ENCODE results near the gene TMEM245. TPM values are rescaled to one million over a fixed set of nuclear protein-coding genes. Genes with fewer than 3 reads are reported as not detected.
A peak's percentile ranks its signal among the peaks of the same experiment; 100 is the strongest.

The TMEM245 gene
- total and polyA plus RNA-seq, 3 donors from 2014 or later = 44.9 to 67.6 (median 63.6) TPM

- no peaks in the 10 kb centered on the region for H3K27me3 ChIP-seq
- TF ChIP-seq CTCF (IDR thresholded peaks at IDR 0.05) (no peak), POLR2A (IDR thresholded peaks at IDR 0.05) (no peak)
- no peaks in the 10 kb centered on the region for H3K9me3 ChIP-seq
- 44 to 57% methylated on average over 8 of the region's 8 CpGs for WGBS, 2 donors
- no peak overlapping the region for H3K4me3 ChIP-seq
- H3K27ac ChIP-seq = peak overlapping the region; percentile 56 to 73
- no peaks in the 10 kb centered on the region for H3K36me3 ChIP-seq (ENCODE audit: low read depth, missing control alignments)
- no peak for DNase-seq
- intact Hi-C loops (cut with DNase I; ENCODE audit: low total_unique reads) = no loop called here
- peaks cover 34% of the 10 kb centered on the region for H3K4me1 ChIP-seq
These were observed 47.5 kb downstream of the TMEM245 start for GRCh38 chr9:109072133-109072692.

- Histone ChIP-seq H3K27ac (no peak overlapping the region), H3K4me3 (no peak overlapping the region), H3K4me1 (peaks cover 24% of the 10 kb centered on the region), H3K36me3 (ENCODE audit: low read depth, missing control alignments) (no peaks in the 10 kb centered on the region), H3K27me3 (no peaks in the 10 kb centered on the region), H3K9me3 (no peaks in the 10 kb centered on the region)
- TF ChIP-seq CTCF (IDR thresholded peaks at IDR 0.05) (no peak), POLR2A (IDR thresholded peaks at IDR 0.05) (no peak)
- 73 to 86% methylated on average over 1 of the region's 1 CpG for WGBS, 2 donors
- intact Hi-C loops (cut with DNase I; ENCODE audit: low total_unique reads) = loop anchor here (10.0 kb wide), 1 partner anchor 426 kb away; the partner anchor contains the start of gene PTPN3
- no peak for DNase-seq
These were observed 51.0 kb downstream of the TMEM245 start for GRCh38 chr9:109068764-109069163.

- intact Hi-C loops (cut with DNase I; ENCODE audit: low total_unique reads) = loop anchor here (10.0 kb wide), 1 partner anchor 430 kb away; the partner anchor contains the start of gene PTPN3
- Histone ChIP-seq H3K9me3 (no peaks in the 10 kb centered on the region), H3K27me3 (no peaks in the 10 kb centered on the region), H3K4me3 (no peak overlapping the region), H3K36me3 (ENCODE audit: low read depth, missing control alignments) (no peaks in the 10 kb centered on the region), H3K4me1 (no peaks in the 10 kb centered on the region), H3K27ac (no peak overlapping the region)
- TF ChIP-seq CTCF (IDR thresholded peaks at IDR 0.05) (no peak), POLR2A (IDR thresholded peaks at IDR 0.05) (no peak)
- 86 to 90% methylated on average over 2 of the region's 2 CpGs for WGBS, 2 donors
- DNase-seq = no peak
These were observed 54.6 kb downstream of the TMEM245 start for GRCh38 chr9:109064963-109065702.

GRCh38 chr9:109063760-109064159 is 56.0 kb downstream of the TMEM245 start:
- intact Hi-C loops (cut with DNase I; ENCODE audit: low total_unique reads) = loop anchor here (10.0 kb wide), 1 partner anchor 431 kb away; the partner anchor contains the start of gene PTPN3
- TF ChIP-seq POLR2A (IDR thresholded peaks at IDR 0.05) = no peak
- TF ChIP-seq CTCF (IDR thresholded peaks at IDR 0.05) = no peak
- Histone ChIP-seq H3K27me3 (no peaks in the 10 kb centered on the region), H3K36me3 (ENCODE audit: low read depth, missing control alignments) (no peaks in the 10 kb centered on the region), H3K4me1 (no peaks in the 10 kb centered on the region), H3K9me3 (no peaks in the 10 kb centered on the region), H3K4me3 (no peak overlapping the region), H3K27ac (no peak overlapping the region)
- WGBS, 2 donors = 82 to 95% methylated on average over 2 of the region's 2 CpGs
- no peak for DNase-seq

All from testis (tissue), 3 donors.